IMR-90 (cell line): ENCODE data around the gene SLC6A3. TPM values are rescaled to one million over a fixed set of nuclear protein-coding genes. Genes with fewer than 3 reads are reported as not detected.
"Not testable (repeated sequence)": the region's sequence is repeated elsewhere in the genome, so short reads cannot be mapped to it uniquely, and the experiment has no call there.

Source experiments
- ATAC-seq: fragments of 200-7000 bp; cut with Tn5 transposase; 2 replicates; pipeline ENCODE4 v1.9.1; 2020; ENCODE audit warnings: low read depth, mild to moderate bottlenecking, moderate library complexity
- BruUV-seq: library from RNA; stranded (reverse); fragments of 400-500 nt; replicated peaks from 2 replicates; lab custom pipeline; 2021; lab: Mats Ljungman, UMichigan
- CTCF ChIA-PET: fragments of 300-600 bp; formaldehyde crosslinking; extraction: SDS; loops from one replicate; lab custom pipeline; 2021; ENCODE audit warnings: antibody characterized with exemption; lab: Yijun Ruan, JAX
- POLR2A ChIA-PET: fragments of 300-600 bp; sonication (Branson Sonifier 250); formaldehyde crosslinking; loops from one replicate; lab custom pipeline; 2022; ENCODE audit warnings: antibody characterized with exemption; ENCODE audit not compliant: unreplicated experiment; lab: Charles Lee
- DNase-seq: peaks from one replicate; pipeline ENCODE4 v3.0.0; 2013
- H2AFZ ChIP-seq: replicated peaks from 2 replicates; pipeline ENCODE3; 2013; ENCODE audit warnings: low read length, mild to moderate bottlenecking; ENCODE audit not compliant: poor library complexity
- H2AK5ac ChIP-seq: 2 replicates; pipeline ENCODE4 v1.6.1; 2013; ENCODE audit warnings: low read depth, low read length, inconsistent platforms
- H2AK9ac ChIP-seq: replicated peaks from 2 replicates; pipeline ENCODE3; 2013; ENCODE audit warnings: mild to moderate bottlenecking, low read depth, low read length, moderate library complexity; ENCODE audit not compliant: poor library complexity
- H2BK120ac ChIP-seq: 2 replicates; pipeline ENCODE4 v1.6.1; 2013; ENCODE audit warnings: low read depth, low read length, inconsistent platforms
- H2BK15ac ChIP-seq: 3 replicates; pipeline ENCODE4 v1.6.1; 2013; ENCODE audit warnings: low read depth, low read length, inconsistent platforms
- H2BK20ac ChIP-seq: 2 replicates; pipeline ENCODE4 v1.6.1; 2013; ENCODE audit warnings: low read depth, mild to moderate bottlenecking, inconsistent platforms, low read length, moderate library complexity
- H2BK5ac ChIP-seq: 2 replicates; pipeline ENCODE4 v1.6.1; 2013; ENCODE audit warnings: mild to moderate bottlenecking, low read depth, low read length, inconsistent platforms; ENCODE audit not compliant: poor library complexity, severe bottlenecking
- H3K14ac ChIP-seq: replicated peaks from 2 replicates; pipeline ENCODE4 v1.6.1; 2013; ENCODE audit warnings: low read depth, low read length, inconsistent platforms
- H3K18ac ChIP-seq: 2 replicates; pipeline ENCODE4 v1.6.1; 2013; ENCODE audit warnings: low read depth, low read length, control low read depth
- H3K23ac ChIP-seq: 2 replicates; pipeline ENCODE4 v1.6.1; 2013; ENCODE audit warnings: low read depth, low read length, inconsistent platforms
- H3K27ac ChIP-seq: 2 replicates; pipeline ENCODE4 v1.5.1; 2013; ENCODE audit warnings: mild to moderate bottlenecking, control low read depth, low read length; ENCODE audit not compliant: insufficient read depth
- H3K27me3 ChIP-seq: 2 replicates; pipeline ENCODE4 v1.6.1; 2013; ENCODE audit warnings: low read length; ENCODE audit not compliant: control insufficient read depth, insufficient read depth
- H3K36me3 ChIP-seq: 2 replicates; pipeline ENCODE4 v1.6.1; 2013; ENCODE audit warnings: low read length, mixed read lengths; ENCODE audit not compliant: control insufficient read depth, insufficient read depth
- H3K4ac ChIP-seq: 2 replicates; pipeline ENCODE4 v1.6.1; 2013; ENCODE audit warnings: low read depth, low read length, inconsistent platforms
- H3K4me1 ChIP-seq: 2 replicates; pipeline ENCODE4 v1.6.1; 2013; ENCODE audit warnings: low read length, mixed read lengths; ENCODE audit not compliant: control insufficient read depth, insufficient read depth
- H3K4me2 ChIP-seq: 2 replicates; pipeline ENCODE4 v1.6.1; 2013; ENCODE audit warnings: low read depth, mild to moderate bottlenecking, control low read depth, low read length, moderate library complexity
- H3K4me3 ChIP-seq: 2 replicates; pipeline ENCODE4 v1.5.1; 2013; ENCODE audit warnings: low read depth, mild to moderate bottlenecking, control low read depth, low read length, moderate library complexity; ENCODE audit not compliant: insufficient read depth
- H3K56ac ChIP-seq: 2 replicates; pipeline ENCODE4 v1.6.1; 2013; ENCODE audit warnings: low read length, inconsistent platforms; ENCODE audit not compliant: insufficient read depth; ENCODE audit errors: extremely low read depth
- H3K79me1 ChIP-seq, 2 experiments: 2 replicates each; pipeline ENCODE4 v1.6.1; 2013; ENCODE audit warnings: low read length in 2 of 2, inconsistent platforms in 1 of 2, low read depth in 1 of 2
- H3K9ac ChIP-seq: 2 replicates; pipeline ENCODE4 v1.6.1; 2013; ENCODE audit warnings: low read depth, low read length, control low read depth
- H3K9me1 ChIP-seq: 2 replicates; pipeline ENCODE4 v1.6.1; 2013; ENCODE audit warnings: low read length, inconsistent platforms; ENCODE audit not compliant: insufficient read depth
- H3K9me3 ChIP-seq: 2 replicates; pipeline ENCODE4 v1.6.1; 2013; ENCODE audit warnings: low read length; ENCODE audit not compliant: control insufficient read depth, insufficient read depth
- H4K20me1 ChIP-seq: 2 replicates; pipeline ENCODE4 v1.6.1; 2013; ENCODE audit warnings: low read length, inconsistent platforms; ENCODE audit not compliant: insufficient read depth
- H4K5ac ChIP-seq: 2 replicates; pipeline ENCODE4 v1.6.1; 2013; ENCODE audit warnings: mild to moderate bottlenecking, low read depth, low read length, control low read depth
- H4K8ac ChIP-seq, 2 experiments: 2 replicates each; pipeline ENCODE4 v1.6.1; 2013; ENCODE audit warnings: low read depth in 2 of 2, low read length in 2 of 2, control low read depth in 1 of 2, inconsistent platforms in 1 of 2
- H4K91ac ChIP-seq: 2 replicates; pipeline ENCODE4 v1.6.1; 2013; ENCODE audit warnings: low read depth, low read length, inconsistent platforms; ENCODE audit not compliant: insufficient read depth
- WGBS, 2 experiments: methylation state at CpG; one replicate each; pipeline versions ENCODE4 v1.1.5 to v1.1.7; 2013; ENCODE audit warnings: missing lambda C conversion rate in 2 of 2; ENCODE audit not compliant: insufficient read length in 1 of 2; ENCODE audit errors: extremely low coverage in 2 of 2; 5-methylcytosine and 5-hydroxymethylcytosine counted together
- dilution Hi-C: fragments of 300-500 bp; cut with HindIII; formaldehyde crosslinking; loops from one replicate; pipeline ENCODE4 v1.14.3; 2018; ENCODE audit warnings: low sequenced_read_pairs; ENCODE audit not compliant: unreplicated experiment
- in situ Hi-C: fragments of 300-500 bp; cut with MboI; formaldehyde crosslinking; loops from 3 replicates; pipeline ENCODE4 v1.14.3; 2019; ENCODE audit warnings: low sequenced_read_pairs, inconsistent platforms, mixed read lengths
- intact Hi-C: fragments of 100-400 bp; cut with micrococcal nuclease; formaldehyde crosslinking; loops from 2 replicates; pipeline ENCODE4 v1.10.0; 2022
- polyA plus RNA-seq, 3 experiments: library from polyadenylated mRNA; depleted of rRNA; stranded (reverse); fragments of >200 nt; gene quantifications; 2 replicates each; pipeline ENCODE4 v1.2.3, GENCODE V29; 2012; ENCODE audit warnings: low replicate concordance in 1 of 3
- total RNA-seq: library from RNA; depleted of rRNA; stranded (reverse); fragments of >200 nt; gene quantifications from 2 replicates; pipeline ENCODE4 v1.2.3, GENCODE V29; 2012

SLC6A3 gene
- total and polyA plus RNA-seq, 2 of the 4 experiments (the other 2 are of a cell fraction), result not detected

DNA sequence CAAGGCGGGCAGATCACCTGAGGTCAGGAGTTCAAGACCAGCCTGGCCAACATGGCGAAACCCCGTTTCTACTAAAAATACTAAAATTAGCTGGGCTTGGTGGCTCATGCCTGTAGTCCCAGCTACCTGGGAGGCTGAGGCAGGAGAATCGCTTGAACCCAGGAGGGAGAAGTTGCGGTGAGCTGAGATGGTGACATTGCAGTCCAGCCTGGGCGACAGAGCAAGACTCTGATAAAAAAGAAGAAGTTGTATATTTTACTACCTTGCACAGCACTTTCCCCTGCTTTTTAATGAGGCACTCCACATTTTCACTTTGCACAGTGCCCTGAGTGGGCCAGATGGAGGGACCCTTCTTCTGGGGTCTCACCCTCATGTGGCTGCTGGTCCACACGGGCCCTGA is 84.9 kb downstream of the SLC6A3 start:
- H3K27me3 ChIP-seq, result peaks cover 49% of the 10 kb centered on the region
- intact Hi-C loops, H3K18ac ChIP-seq, H4K20me1 ChIP-seq, dilution Hi-C loops, H2BK20ac ChIP-seq, H3K4me1 ChIP-seq, H3K36me3 ChIP-seq, H3K14ac ChIP-seq, CTCF ChIA-PET, POLR2A ChIA-PET, H3K79me1 ChIP-seq, H2AK5ac ChIP-seq, H3K4me2 ChIP-seq, H2AK9ac ChIP-seq, H3K4me3 ChIP-seq, H4K91ac ChIP-seq, H3K56ac ChIP-seq, H2BK5ac ChIP-seq, H4K5ac ChIP-seq, BruUV-seq, H3K27ac ChIP-seq, ATAC-seq, H2BK15ac ChIP-seq, H3K9me3 ChIP-seq, H3K23ac ChIP-seq, DNase-seq, H2BK120ac ChIP-seq, H2AFZ ChIP-seq, H3K4ac ChIP-seq, H3K9ac ChIP-seq, H3K9me1 ChIP-seq, H4K8ac ChIP-seq: not testable (repeated sequence)
- in situ Hi-C loops, result loop anchor here (25.0 kb wide), 1 partner anchor 277 kb away; no protein-coding TSS in a partner anchor
- no CpG with 5 or more reads among the region's 7 CpGs for WGBS, 2 experiments
